Erythroblast (primary cell): Measurements from ENCODE around the gene DNAJB13.

ENCODE experiments used
- GATA1 ChIP-seq: IDR thresholded peaks from 2 replicates; pipeline ENCODE4 v1.6.1; 2011; ENCODE audit warnings: low read depth, mild to moderate bottlenecking, control low read depth, low read length, moderate library complexity
- POLR2A ChIP-seq: IDR thresholded peaks from 2 replicates; pipeline ENCODE4 v1.6.1; 2011; ENCODE audit warnings: mild to moderate bottlenecking, low read length

DNA sequence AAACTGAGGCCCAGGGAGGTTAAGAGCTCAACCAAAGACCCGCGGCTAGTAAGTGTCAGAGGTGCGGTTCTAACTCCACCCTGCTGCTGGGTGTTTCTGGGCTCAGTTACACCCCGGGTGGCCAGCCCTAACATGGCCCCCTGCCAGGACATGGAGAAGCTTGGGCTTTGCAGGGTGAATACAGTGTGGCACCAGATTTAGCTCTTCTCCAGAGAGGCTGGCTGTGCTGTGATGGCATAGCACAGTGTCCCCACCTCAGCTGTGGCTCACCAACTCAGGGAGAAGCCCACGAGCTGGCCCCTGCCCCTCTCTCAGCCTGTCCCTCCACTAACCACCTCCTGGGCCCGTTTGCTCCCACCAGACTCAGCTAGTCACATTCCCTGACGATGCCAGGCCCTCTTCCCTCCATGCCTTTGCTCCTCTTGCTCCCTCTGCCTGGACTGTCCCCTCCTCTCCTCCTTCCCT is 51.0 kb downstream of the DNAJB13 start:
- no peak for TF ChIP-seq POLR2A
- no peak for TF ChIP-seq GATA1
